ENCODE measurements around the gene KRT74. TPM values are rescaled to one million over a fixed set of nuclear protein-coding genes. Genes with fewer than 3 reads are reported as not detected.

The KRT74 gene
- total and polyA plus RNA-seq, 2 experiments from 2014 or later = not detected

GRCh38 chr12:52517888-52518287, 55.8 kb downstream of the KRT74 start:
- no peaks in the 10 kb centered on the region for H3K4me1 ChIP-seq (ENCODE audit: insufficient read depth)
- H3K4me2 ChIP-seq (ENCODE audit: unreplicated experiment) = no peak overlapping the region
- H2AFZ ChIP-seq = no peak overlapping the region
- no peak for TF ChIP-seq EZH2 (IDR thresholded peaks at IDR 0.05; ENCODE audit: insufficient read depth, poor library complexity, severe bottlenecking)
- no peak for TF ChIP-seq EZH2phosphoT487 (IDR thresholded peaks at IDR 0.05; ENCODE audit: insufficient read depth, low read depth)
- H3K4me3 ChIP-seq = no peak overlapping the region
- WGBS, 2 experiments (ENCODE audit: low coverage in 1 of 2, low lambda C conversion rate in 2 of 2, missing lambda C conversion rate in 2 of 2) = 81 to 83% methylated on average over 5 of the region's 5 CpGs
- H3K79me2 ChIP-seq (ENCODE audit: insufficient read depth) = no peaks in the 10 kb centered on the region
- no peaks in the 10 kb centered on the region for H3K9me3 ChIP-seq (ENCODE audit: low read depth)
- in situ Hi-C loops (cut with MboI) = no loop called here
- H3K27me3 ChIP-seq (replicated peaks; ENCODE audit: insufficient read depth) = peaks cover 44% of the 10 kb centered on the region
- no peak overlapping the region for H3K27ac ChIP-seq
- no peak for DNase-seq
- H3K9ac ChIP-seq = no peak overlapping the region
- no peaks in the 10 kb centered on the region for H3F3A ChIP-seq (ENCODE audit: insufficient read depth)
- no peaks in the 10 kb centered on the region for H3K36me3 ChIP-seq (ENCODE audit: low read depth)
- H3K9me2 ChIP-seq (ENCODE audit: insufficient read depth) = no peaks in the 10 kb centered on the region
- no peaks in the 10 kb centered on the region for H4K20me1 ChIP-seq (ENCODE audit: insufficient read depth)

- H2AFZ ChIP-seq = no peak overlapping the region
- H3K9me2 ChIP-seq (ENCODE audit: insufficient read depth) = no peaks in the 10 kb centered on the region
- H3K36me3 ChIP-seq (ENCODE audit: low read depth) = no peaks in the 10 kb centered on the region
- in situ Hi-C loops (cut with MboI) = no loop called here
- H3K9me3 ChIP-seq (ENCODE audit: low read depth) = no peaks in the 10 kb centered on the region
- no peaks in the 10 kb centered on the region for H4K20me1 ChIP-seq (ENCODE audit: insufficient read depth)
- no peak overlapping the region for H3K4me2 ChIP-seq (ENCODE audit: unreplicated experiment)
- no peak overlapping the region for H3K9ac ChIP-seq
- H3K4me3 ChIP-seq = no peak overlapping the region
- no peaks in the 10 kb centered on the region for H3K79me2 ChIP-seq (ENCODE audit: insufficient read depth)
- no peak overlapping the region for H3K27ac ChIP-seq
- DNase-seq = no peak
- H3K27me3 ChIP-seq (replicated peaks; ENCODE audit: insufficient read depth) = peaks cover 49% of the 10 kb centered on the region
- TF ChIP-seq EZH2 (IDR thresholded peaks at IDR 0.05; ENCODE audit: insufficient read depth, poor library complexity, severe bottlenecking) = no peak
- TF ChIP-seq EZH2phosphoT487 (IDR thresholded peaks at IDR 0.05; ENCODE audit: insufficient read depth, low read depth) = no peak
- no peaks in the 10 kb centered on the region for H3K4me1 ChIP-seq (ENCODE audit: insufficient read depth)
- no peaks in the 10 kb centered on the region for H3F3A ChIP-seq (ENCODE audit: insufficient read depth)
- 86 to 89% methylated on average over 14 of the region's 14 CpGs for WGBS, 2 experiments (ENCODE audit: low coverage in 1 of 2, low lambda C conversion rate in 2 of 2, missing lambda C conversion rate in 2 of 2)
These were observed 56.4 kb downstream of the KRT74 start for GRCh38 chr12:52517005-52517835.

GRCh38 chr12:52515927-52516831, 57.5 kb downstream of the KRT74 start:
- Histone ChIP-seq H3K27me3 (replicated peaks; ENCODE audit: insufficient read depth) (peaks cover 49% of the 10 kb centered on the region), H3K9ac (no peak overlapping the region), H3K36me3 (ENCODE audit: low read depth) (no peaks in the 10 kb centered on the region), H3F3A (ENCODE audit: insufficient read depth) (no peaks in the 10 kb centered on the region), H3K27ac (no peak overlapping the region), H3K9me3 (ENCODE audit: low read depth) (no peaks in the 10 kb centered on the region), H3K4me3 (no peak overlapping the region), H3K4me1 (ENCODE audit: insufficient read depth) (no peaks in the 10 kb centered on the region), H3K4me2 (ENCODE audit: unreplicated experiment) (no peak overlapping the region), H4K20me1 (ENCODE audit: insufficient read depth) (no peaks in the 10 kb centered on the region), H3K79me2 (ENCODE audit: insufficient read depth) (no peaks in the 10 kb centered on the region), H2AFZ (no peak overlapping the region), H3K9me2 (ENCODE audit: insufficient read depth) (no peaks in the 10 kb centered on the region)
- peak; percentile 55 for DNase-seq
- TF ChIP-seq EZH2 (IDR thresholded peaks at IDR 0.05; ENCODE audit: insufficient read depth, poor library complexity, severe bottlenecking) = no peak
- no peak for TF ChIP-seq EZH2phosphoT487 (IDR thresholded peaks at IDR 0.05; ENCODE audit: insufficient read depth, low read depth)
- 68 to 73% methylated on average over 15 of the region's 15 CpGs for WGBS, 2 experiments (ENCODE audit: low coverage in 1 of 2, low lambda C conversion rate in 2 of 2, missing lambda C conversion rate in 2 of 2)
- in situ Hi-C loops (cut with MboI) = no loop called here

Other genes with a start within 250 kb of the KRT74 start
- not detected in 2 replicates for gene KRT85, start 206.4 kb downstream of the KRT74 start, total RNA-seq (2014; rRNA removed; shearing (Covaris generic))
- gene KRT85, start 206.4 kb downstream of the KRT74 start, polyA plus RNA-seq (2016; fragmentation: Nextera tagmentation; extraction: Ambion mirVana) = not detected in 2 replicates
- not detected in 2 replicates for gene KRT84, start 188.2 kb downstream of the KRT74 start, total RNA-seq (2014; rRNA removed; shearing (Covaris generic))
- gene KRT84, start 188.2 kb downstream of the KRT74 start, polyA plus RNA-seq (2016; fragmentation: Nextera tagmentation; extraction: Ambion mirVana) = not detected in 2 replicates
- gene KRT82, start 167.5 kb downstream of the KRT74 start, total RNA-seq (2014; rRNA removed; shearing (Covaris generic)) = not detected in 2 replicates
- not detected in 2 replicates for gene KRT82, start 167.5 kb downstream of the KRT74 start, polyA plus RNA-seq (2016; fragmentation: Nextera tagmentation; extraction: Ambion mirVana)
- not detected in 2 replicates for gene KRT75, start 139.5 kb downstream of the KRT74 start, total RNA-seq (2014; rRNA removed; shearing (Covaris generic))
- gene KRT75, start 139.5 kb downstream of the KRT74 start, polyA plus RNA-seq (2016; fragmentation: Nextera tagmentation; extraction: Ambion mirVana) = not detected in 2 replicates
- not detected in 2 replicates for gene KRT6B, start 121.7 kb downstream of the KRT74 start, total RNA-seq (2014; rRNA removed; shearing (Covaris generic))
- gene KRT6B, start 121.7 kb downstream of the KRT74 start, polyA plus RNA-seq (2016; fragmentation: Nextera tagmentation; extraction: Ambion mirVana) = not detected in 2 replicates
- not detected in 2 replicates for gene KRT6C, start 100.0 kb downstream of the KRT74 start, total RNA-seq (2014; rRNA removed; shearing (Covaris generic))
- not detected in 2 replicates for gene KRT6C, start 100.0 kb downstream of the KRT74 start, polyA plus RNA-seq (2016; fragmentation: Nextera tagmentation; extraction: Ambion mirVana)
- not detected in 2 replicates for gene KRT6A, start 80.6 kb downstream of the KRT74 start, total RNA-seq (2014; rRNA removed; shearing (Covaris generic))
- gene KRT6A, start 80.6 kb downstream of the KRT74 start, polyA plus RNA-seq (2016; fragmentation: Nextera tagmentation; extraction: Ambion mirVana) = not detected in 2 replicates
- gene KRT5, start 53.4 kb downstream of the KRT74 start, total RNA-seq (2014; rRNA removed; shearing (Covaris generic)) = not detected in 2 replicates
- not detected in 2 replicates for gene KRT5, start 53.4 kb downstream of the KRT74 start, polyA plus RNA-seq (2016; fragmentation: Nextera tagmentation; extraction: Ambion mirVana)
- gene KRT71, start 20.7 kb downstream of the KRT74 start, total RNA-seq (2014; rRNA removed; shearing (Covaris generic)) = not detected in 2 replicates
- not detected in 2 replicates for gene KRT71, start 20.7 kb downstream of the KRT74 start, polyA plus RNA-seq (2016; fragmentation: Nextera tagmentation; extraction: Ambion mirVana)
- not detected in 2 replicates for gene KRT72, start 27.6 kb upstream of the KRT74 start, total RNA-seq (2014; rRNA removed; shearing (Covaris generic))
- gene KRT72, start 27.6 kb upstream of the KRT74 start, polyA plus RNA-seq (2016; fragmentation: Nextera tagmentation; extraction: Ambion mirVana) = not detected in 2 replicates
- gene KRT73, start 44.7 kb upstream of the KRT74 start, total RNA-seq (2014; rRNA removed; shearing (Covaris generic)) = not detected in 2 replicates
- gene KRT73, start 44.7 kb upstream of the KRT74 start, polyA plus RNA-seq (2016; fragmentation: Nextera tagmentation; extraction: Ambion mirVana) = not detected in 2 replicates
- not detected in 2 replicates for gene KRT2, start 78.4 kb upstream of the KRT74 start, total RNA-seq (2014; rRNA removed; shearing (Covaris generic))
- not detected in 2 replicates for gene KRT2, start 78.4 kb upstream of the KRT74 start, polyA plus RNA-seq (2016; fragmentation: Nextera tagmentation; extraction: Ambion mirVana)
- gene KRT1, start 106.6 kb upstream of the KRT74 start, total RNA-seq (2014; rRNA removed; shearing (Covaris generic)) = not detected in 2 replicates
- gene KRT1, start 106.6 kb upstream of the KRT74 start, polyA plus RNA-seq (2016; fragmentation: Nextera tagmentation; extraction: Ambion mirVana) = not detected in 2 replicates
- gene KRT77, start 129.7 kb upstream of the KRT74 start, total RNA-seq (2014; rRNA removed; shearing (Covaris generic)) = not detected in 2 replicates
- not detected in 2 replicates for gene KRT77, start 129.7 kb upstream of the KRT74 start, polyA plus RNA-seq (2016; fragmentation: Nextera tagmentation; extraction: Ambion mirVana)
- gene KRT76, start 203.5 kb upstream of the KRT74 start, total RNA-seq (2014; rRNA removed; shearing (Covaris generic)) = not detected in 2 replicates
- gene KRT76, start 203.5 kb upstream of the KRT74 start, polyA plus RNA-seq (2016; fragmentation: Nextera tagmentation; extraction: Ambion mirVana) = not detected in 2 replicates
- not detected in 2 replicates for gene KRT3, start 222.3 kb upstream of the KRT74 start, total RNA-seq (2014; rRNA removed; shearing (Covaris generic))
- gene KRT3, start 222.3 kb upstream of the KRT74 start, polyA plus RNA-seq (2016; fragmentation: Nextera tagmentation; extraction: Ambion mirVana) = not detected in 2 replicates
- 0.22 TPM in 1 of 2 replicates, not detected in the other for gene KRT4, start 240.3 kb upstream of the KRT74 start, total RNA-seq (2014; rRNA removed; shearing (Covaris generic))
- 0.13 TPM in 1 of 2 replicates, not detected in the other for gene KRT4, start 240.3 kb upstream of the KRT74 start, polyA plus RNA-seq (2016; fragmentation: Nextera tagmentation; extraction: Ambion mirVana)